HEK293T (cell line): ENCODE data around the gene PCBP2.

ENCODE experiments used
- CTCF ChIA-PET: fragments of 350-600 bp; formaldehyde crosslinking; extraction: SDS; loops from one replicate; lab custom pipeline; 2021; ENCODE audit warnings: antibody characterized with exemption, inconsistent platforms; lab: Yijun Ruan, JAX
- POLR2A ChIA-PET: fragments of 350-600 bp; formaldehyde crosslinking; extraction: SDS; loops from one replicate; lab custom pipeline; 2020; ENCODE audit warnings: antibody characterized with exemption, inconsistent platforms; lab: Yijun Ruan, JAX
- DNase-seq: peaks from one replicate; pipeline ENCODE4 v3.0.0; 2012; ENCODE audit warnings: mixed read lengths; ENCODE audit errors: extremely low spot score
- ARNT ChIP-seq: fragments of 450-650 bp; IDR thresholded peaks from 2 replicates; pipeline ENCODE4 v1.6.1; 2017; ENCODE audit warnings: mild to moderate bottlenecking
- BHLHE40 ChIP-seq: fragments of 450-650 bp; IDR thresholded peaks from 2 replicates; pipeline ENCODE4 v1.6.1; 2016; ENCODE audit warnings: mild to moderate bottlenecking, moderate library complexity, borderline replicate concordance
- CTBP1 ChIP-seq: fragments of 450-650 bp; IDR thresholded peaks from 2 replicates; pipeline ENCODE4 v1.6.1; 2016; ENCODE audit warnings: borderline replicate concordance
- ELF4 ChIP-seq: fragments of 450-650 bp; IDR thresholded peaks from 2 replicates; pipeline ENCODE4 v1.6.1; 2017; ENCODE audit warnings: antibody characterized with exemption
- FOXA1 ChIP-seq: fragments of 450-650 bp; IDR thresholded peaks from 2 replicates; pipeline ENCODE4 v1.6.1; 2016; ENCODE audit warnings: mild to moderate bottlenecking
- FOXK2 ChIP-seq: fragments of 450-650 bp; IDR thresholded peaks from 2 replicates; pipeline ENCODE4 v1.6.1; 2016; ENCODE audit warnings: mild to moderate bottlenecking
- FOXM1 ChIP-seq: fragments of 450-650 bp; IDR thresholded peaks from 2 replicates; pipeline ENCODE4 v1.6.1; 2017; ENCODE audit warnings: mild to moderate bottlenecking, borderline replicate concordance
- HDGF ChIP-seq: fragments of 450-650 bp; IDR thresholded peaks from 2 replicates; pipeline ENCODE4 v1.6.1; 2017; ENCODE audit warnings: antibody characterized with exemption, borderline replicate concordance
- L3MBTL2 ChIP-seq: fragments of 450-650 bp; conservative IDR thresholded peaks from 2 replicates; pipeline ENCODE4 v1.6.1; 2016; ENCODE audit warnings: mild to moderate bottlenecking
- LEF1 ChIP-seq: fragments of 450-650 bp; IDR thresholded peaks from 2 replicates; pipeline ENCODE4 v1.6.1; 2017; ENCODE audit warnings: mild to moderate bottlenecking, borderline replicate concordance
- NFRKB ChIP-seq: fragments of 450-650 bp; IDR thresholded peaks from 2 replicates; pipeline ENCODE4 v1.6.1; 2016; ENCODE audit warnings: mild to moderate bottlenecking, moderate library complexity
- SP1 ChIP-seq: fragments of 450-650 bp; IDR thresholded peaks from 2 replicates; pipeline ENCODE4 v1.6.1; 2017
- SUZ12 ChIP-seq: fragments of 450-650 bp; IDR thresholded peaks from 2 replicates; pipeline ENCODE4 v1.6.1; 2016; ENCODE audit warnings: mild to moderate bottlenecking
- TARDBP ChIP-seq: fragments of 450-650 bp; IDR thresholded peaks from 2 replicates; pipeline ENCODE4 v1.6.1; 2016
- ZNF384 ChIP-seq: fragments of 450-650 bp; IDR thresholded peaks from 2 replicates; pipeline ENCODE4 v1.6.1; 2016
- TF ChIP-seq, protein P1 (sequence below): fragments of 450-650 bp; IDR thresholded peaks from 2 replicates; pipeline ENCODE4 v1.6.1; 2016

The PCBP2 gene

DNA sequence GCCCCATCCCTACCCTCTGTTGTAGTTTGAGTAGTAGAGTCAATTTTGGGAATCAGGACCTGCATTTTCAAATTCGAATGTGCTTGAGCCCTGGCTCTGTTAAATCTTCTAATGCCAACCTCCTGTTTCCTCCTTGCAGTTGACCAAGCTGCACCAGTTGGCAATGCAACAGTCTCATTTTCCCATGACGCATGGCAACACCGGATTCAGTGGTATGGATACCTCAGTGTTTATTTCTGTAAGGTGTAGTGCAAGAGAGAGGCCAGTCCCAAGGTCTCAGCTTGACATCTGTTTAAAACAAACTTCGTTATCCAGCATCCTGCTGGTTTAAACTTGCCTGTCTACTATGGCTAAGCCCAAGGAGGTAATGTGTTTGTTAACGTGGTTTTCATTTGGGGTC lies 15.2 kb downstream of the PCBP2 start:
- ChIA-PET CTCF (no interaction called here), POLR2A (no interaction called here)
- no peak for DNase-seq
- TF ChIP-seq NFRKB (no peak), CTBP1 (no peak), FOXK2 (no peak), ARNT (no peak), ZNF384 (no peak), HDGF (no peak), L3MBTL2 (no peak), FOXA1 (no peak), FOXM1 (no peak), TARDBP (no peak), SP1 (no peak), SUZ12 (no peak), ELF4 (no peak), LEF1 (no peak), BHLHE40 (no peak)
- TF ChIP-seq, protein P1, sequence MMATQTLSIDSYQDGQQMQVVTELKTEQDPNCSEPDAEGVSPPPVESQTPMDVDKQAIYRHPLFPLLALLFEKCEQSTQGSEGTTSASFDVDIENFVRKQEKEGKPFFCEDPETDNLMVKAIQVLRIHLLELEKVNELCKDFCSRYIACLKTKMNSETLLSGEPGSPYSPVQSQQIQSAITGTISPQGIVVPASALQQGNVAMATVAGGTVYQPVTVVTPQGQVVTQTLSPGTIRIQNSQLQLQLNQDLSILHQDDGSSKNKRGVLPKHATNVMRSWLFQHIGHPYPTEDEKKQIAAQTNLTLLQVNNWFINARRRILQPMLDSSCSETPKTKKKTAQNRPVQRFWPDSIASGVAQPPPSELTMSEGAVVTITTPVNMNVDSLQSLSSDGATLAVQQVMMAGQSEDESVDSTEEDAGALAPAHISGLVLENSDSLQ: no peak

DNA sequence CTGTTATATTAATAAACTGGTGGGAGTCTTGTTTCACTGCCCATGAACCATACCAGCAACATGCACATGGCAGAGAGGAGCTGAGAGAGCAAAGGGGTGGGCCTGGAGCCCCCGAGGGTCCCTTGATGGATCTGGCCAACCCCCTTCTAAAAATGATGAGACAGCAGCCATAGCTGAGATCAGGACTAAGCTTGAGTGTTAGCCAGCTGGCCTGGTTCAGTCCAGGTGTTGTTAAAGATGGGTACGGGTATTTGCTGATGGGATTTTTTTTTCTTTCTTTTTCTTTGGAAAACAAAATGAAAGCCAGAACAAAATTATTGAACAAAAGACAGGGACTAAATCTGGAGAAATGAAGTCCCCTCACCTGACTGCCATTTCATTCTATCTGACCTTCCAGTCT lies 16.0 kb downstream of the PCBP2 start:
- ChIA-PET CTCF (no interaction called here), POLR2A (interaction anchor here (1.5 kb wide), 1 partner anchor 33 kb away, joined by 6 read pairs; the partner anchor contains the start of gene TARBP2)
- no peak for DNase-seq
- no peak for TF ChIP-seq FOXA1
- TF ChIP-seq BHLHE40: no peak
- TF ChIP-seq ZNF384: no peak
- TF ChIP-seq SUZ12: no peak

DNA sequence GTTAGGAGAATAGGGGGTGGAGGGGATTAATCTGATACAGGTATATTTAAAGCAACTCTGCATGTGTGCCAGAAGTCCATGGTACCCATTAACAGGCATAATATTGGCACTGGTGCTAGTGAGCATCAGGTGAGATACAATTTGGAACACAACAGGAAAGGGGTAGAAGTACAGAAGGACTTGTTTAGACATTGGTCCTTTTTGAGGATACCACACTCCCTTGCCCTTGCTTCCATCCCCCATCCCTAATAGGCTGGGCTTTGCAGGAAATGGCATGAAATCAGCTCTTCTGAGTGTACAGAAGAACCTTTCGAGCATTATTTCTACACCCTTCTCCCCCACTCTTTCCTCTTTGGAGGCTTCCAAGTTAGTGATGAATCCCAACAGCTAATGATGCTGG lies 16.4 kb downstream of the PCBP2 start:
- DNase-seq: no peak
- ChIA-PET CTCF (no interaction called here), POLR2A (interaction anchor here (1.5 kb wide), 1 partner anchor 33 kb away, joined by 6 read pairs; the partner anchor contains the start of gene TARBP2)

DNA sequence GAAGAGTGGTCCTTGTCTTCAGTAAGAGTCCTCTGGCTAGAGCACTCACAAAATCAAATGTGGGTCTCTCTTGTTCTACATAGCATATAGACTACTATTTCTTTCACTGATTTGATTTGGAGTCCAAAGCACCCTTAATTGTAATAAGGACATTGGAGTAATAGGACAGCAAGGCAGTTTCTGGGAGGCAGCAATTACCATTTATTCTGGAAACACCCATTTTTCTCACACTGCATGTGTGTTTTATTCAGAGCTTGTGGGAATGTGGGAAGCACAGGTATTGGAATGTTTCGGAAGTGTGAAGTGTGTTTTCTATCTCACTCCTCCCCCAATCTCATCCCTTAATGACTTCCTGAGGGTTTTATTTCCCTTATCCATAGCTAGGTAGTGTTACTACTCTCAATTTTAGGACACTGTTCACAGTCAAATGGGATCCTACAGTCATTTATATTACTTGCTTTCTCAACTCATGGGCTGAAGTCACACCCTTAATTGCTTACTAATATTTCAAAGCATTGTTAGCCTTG lies 20.2 kb downstream of the PCBP2 start:
- CTCF ChIA-PET: no interaction called here
- TF ChIP-seq SP1 (no peak), ARNT (no peak), L3MBTL2 (no peak), ELF4 (no peak), LEF1 (no peak), TARDBP (no peak)
- TF ChIP-seq, protein P1: no peak
- POLR2A ChIA-PET: interaction anchor here (0.9 to 3.1 kb wide), 3 partner anchors 8 to 29 kb away, joined by 3 to 12 read pairs (median 3); partner anchors contain the start of gene TARBP2
- no peak for DNase-seq

More for the DNA sequence above, 16.4 kb downstream of the PCBP2 start:
- TF ChIP-seq, protein P1: no peak
- TF ChIP-seq ZNF384 (no peak), NFRKB (no peak), FOXK2 (no peak), SP1 (no peak), HDGF (no peak), FOXM1 (no peak), LEF1 (no peak), ELF4 (no peak), SUZ12 (no peak), FOXA1 (no peak), CTBP1 (no peak), BHLHE40 (no peak), L3MBTL2 (no peak), ARNT (no peak), TARDBP (no peak)

DNA sequence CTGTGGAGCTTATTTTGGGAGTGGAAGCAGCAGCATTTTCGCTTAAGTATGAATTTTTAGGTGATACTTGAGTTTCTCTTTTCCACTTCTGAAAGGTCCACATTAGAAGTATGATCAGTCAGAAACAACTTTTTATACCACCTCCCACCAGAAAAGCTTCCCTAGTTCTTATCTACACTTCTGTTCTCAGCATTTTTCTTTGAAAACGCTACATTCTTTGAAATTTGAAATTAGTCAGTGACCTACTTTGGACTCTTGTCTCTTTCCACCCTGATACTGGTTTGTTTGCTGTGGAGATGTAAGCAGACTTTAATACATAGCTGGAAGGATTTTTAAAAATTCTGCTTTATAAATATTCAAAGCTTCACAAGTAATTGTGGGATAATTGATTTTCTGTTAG lies 22.2 kb downstream of the PCBP2 start:
- POLR2A ChIA-PET: interaction anchor here (3.0 to 3.1 kb wide), 2 partner anchors 16 to 27 kb away, joined by 9 to 12 read pairs; partner anchors contain the start of gene TARBP2
- no peak for TF ChIP-seq ELF4
- no peak for DNase-seq
- CTCF ChIA-PET: no interaction called here

DNA sequence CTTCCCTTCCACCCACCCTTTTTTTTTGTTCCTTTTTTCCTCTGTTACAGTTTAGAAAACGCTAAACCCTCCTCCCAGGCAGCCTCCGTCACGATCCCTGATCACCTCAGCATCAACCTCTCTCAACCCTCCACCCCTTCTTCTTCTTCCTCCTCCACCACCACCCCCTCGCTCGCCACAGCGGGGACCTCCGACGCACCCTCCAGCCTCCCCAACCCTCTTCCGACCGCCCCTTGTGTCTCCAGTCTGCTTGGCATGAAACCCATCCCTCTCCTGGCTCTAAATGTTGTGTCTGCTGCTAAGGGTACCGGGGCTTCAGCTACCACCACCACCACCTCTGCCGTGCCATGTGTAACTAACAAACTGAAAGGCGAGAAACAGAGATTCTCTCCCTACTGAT lies 22.9 kb downstream of the PCBP2 start:
- POLR2A ChIA-PET: interaction anchor here (1.1 to 4.1 kb wide), 3 partner anchors 17 to 153 kb away, joined by 4 to 18 read pairs (median 9); partner anchors contain the start of genes AAAS and TARBP2
- no peak for TF ChIP-seq BHLHE40
- TF ChIP-seq TARDBP: no peak
- no peak for TF ChIP-seq SP1
- TF ChIP-seq FOXA1: no peak
- TF ChIP-seq FOXK2: no peak
- TF ChIP-seq LEF1: no peak
- TF ChIP-seq NFRKB: no peak
- TF ChIP-seq FOXM1: no peak
- TF ChIP-seq ZNF384: no peak
- no peak for TF ChIP-seq ELF4
- CTCF ChIA-PET: interaction anchor here (1.0 kb wide), 1 partner anchor 34 kb away, joined by 4 read pairs; no protein-coding TSS in a partner anchor
- no peak for DNase-seq
